HUES6 (cell line): ENCODE measurements around the gene PEX19.

Source experiments
- H3K27ac ChIP-seq: 2 replicates; pipeline ENCODE4 v1.7.0; 2013; ENCODE audit warnings: low read depth, mild to moderate bottlenecking, low read length, inconsistent platforms
- H3K27me3 ChIP-seq: 2 replicates; pipeline ENCODE4 v1.6.1; 2013; ENCODE audit warnings: low read length; ENCODE audit not compliant: control insufficient read depth, insufficient read depth
- H3K36me3 ChIP-seq: 2 replicates; pipeline ENCODE4 v1.6.1; 2013; ENCODE audit warnings: low read length; ENCODE audit not compliant: control insufficient read depth, insufficient read depth
- H3K4me1 ChIP-seq: 2 replicates; pipeline ENCODE4 v1.6.1; 2013; ENCODE audit warnings: low read length; ENCODE audit not compliant: control insufficient read depth, insufficient read depth
- H3K4me3 ChIP-seq: 2 replicates; pipeline ENCODE4 v1.5.1; 2013; ENCODE audit warnings: low read depth, low read length
- H3K9ac ChIP-seq: one replicate; pipeline ENCODE4 v1.6.1; 2013; ENCODE audit warnings: mild to moderate bottlenecking, low read length
- H3K9me3 ChIP-seq: 2 replicates; pipeline ENCODE4 v1.6.1; 2013; ENCODE audit warnings: low read depth, low read length; ENCODE audit not compliant: control insufficient read depth, insufficient read depth

Gene PEX19

DNA sequence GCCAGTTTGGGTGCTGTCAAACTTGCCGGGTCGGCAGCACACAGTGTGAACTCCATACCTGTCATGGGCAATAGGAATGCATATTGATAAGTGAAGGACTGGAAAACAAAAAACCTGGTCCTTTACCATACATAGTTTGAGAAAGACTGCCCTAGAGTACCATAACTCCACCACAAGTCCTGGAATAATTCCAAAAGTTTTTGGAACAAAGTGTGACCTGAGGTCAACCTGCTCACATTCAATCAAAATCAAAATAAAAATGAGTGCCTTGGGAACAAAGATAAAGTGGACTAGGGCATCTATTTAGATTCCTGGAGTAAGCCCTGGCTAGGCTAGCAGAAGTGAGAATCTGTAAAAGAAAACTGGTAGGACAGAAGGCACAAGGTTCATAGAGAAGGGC is 7.6 kb downstream of the PEX19 start:
- Histone ChIP-seq H3K27ac (no peak overlapping the region), H3K9ac (no peak overlapping the region), H3K9me3 (no peaks in the 10 kb centered on the region), H3K36me3 (peaks cover 54% of the 10 kb centered on the region), H3K4me3 (no peak overlapping the region), H3K4me1 (no peaks in the 10 kb centered on the region), H3K27me3 (no peaks in the 10 kb centered on the region)

GRCh38 chr1:160271025-160271424 is 13.9 kb downstream of the PEX19 start:
- no peak overlapping the region for H3K27ac ChIP-seq
- H3K4me1 ChIP-seq, result no peaks in the 10 kb centered on the region
- H3K9me3 ChIP-seq, result no peaks in the 10 kb centered on the region
- no peaks in the 10 kb centered on the region for H3K36me3 ChIP-seq
- H3K4me3 ChIP-seq, result no peak overlapping the region
- no peak overlapping the region for H3K9ac ChIP-seq
- H3K27me3 ChIP-seq, result no peaks in the 10 kb centered on the region

- Histone ChIP-seq H3K27ac (no peak overlapping the region), H3K4me3 (no peak overlapping the region), H3K36me3 (no peaks in the 10 kb centered on the region), H3K27me3 (0 out of 2 replicates have a peak, but pooled peaks cover 4% of the 10 kb centered on the region), H3K9ac (no peak overlapping the region), H3K4me1 (no peaks in the 10 kb centered on the region), H3K9me3 (no peaks in the 10 kb centered on the region)
Measured at GRCh38 chr1:160267284-160267991, 17.5 kb downstream of the PEX19 start.

DNA sequence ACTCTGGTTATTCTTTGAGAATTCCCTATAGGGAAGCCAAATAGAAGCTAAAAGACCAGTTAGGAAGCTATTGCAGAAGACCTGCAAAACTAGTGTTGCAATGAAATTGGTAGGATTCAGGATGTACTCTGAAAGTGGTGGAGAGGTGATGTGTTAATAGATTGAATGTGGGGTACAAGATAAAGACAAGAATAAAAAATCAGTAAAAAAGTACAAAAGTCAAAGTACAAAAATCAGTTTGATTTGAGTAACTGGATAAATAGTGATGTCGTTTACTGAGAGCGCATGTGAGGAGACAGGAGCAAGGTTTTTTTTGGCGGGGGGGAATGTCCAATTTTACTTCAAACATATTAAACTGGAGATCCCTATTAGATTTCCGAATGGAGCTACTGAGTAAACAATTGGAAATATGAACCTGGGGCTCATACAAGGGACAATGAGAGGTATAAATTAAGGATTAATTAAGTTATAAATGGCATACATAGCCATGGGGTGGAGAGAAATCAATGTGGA is 20.1 kb downstream of the PEX19 start:
- Histone ChIP-seq H3K4me3 (no peak overlapping the region), H3K27me3 (0 out of 2 replicates have a peak, but pooled peaks cover 4% of the 10 kb centered on the region), H3K27ac (no peak overlapping the region), H3K9ac (no peak overlapping the region), H3K36me3 (no peaks in the 10 kb centered on the region; the same call in 1 of the 2 replicates), H3K4me1 (peaks cover 12% of the 10 kb centered on the region), H3K9me3 (no peaks in the 10 kb centered on the region)

- no peaks in the 10 kb centered on the region for H3K9me3 ChIP-seq
- peaks cover 17% of the 10 kb centered on the region for H3K4me1 ChIP-seq
- H3K27ac ChIP-seq, result peak within 1 kb of the TSS; percentile 94
- H3K36me3 ChIP-seq, result peaks cover 7% of the 10 kb centered on the region; the same call in 1 of the 2 replicates
- H3K27me3 ChIP-seq, result 0 out of 2 replicates have a peak, but pooled peaks cover 4% of the 10 kb centered on the region
- H3K9ac ChIP-seq, result peak within 1 kb of the TSS; percentile 97
- peak within 1 kb of the TSS; percentile 93 for H3K4me3 ChIP-seq
Measured at GRCh38 chr1:160261893-160262794, 22.8 kb downstream of the PEX19 start, which contains the start of gene DCAF8. Gene DCAF8, minus strand, starts transcription at chr1:160262549. Its CDS starts 18,541 bp downstream, at chr1:160244008.

DNA sequence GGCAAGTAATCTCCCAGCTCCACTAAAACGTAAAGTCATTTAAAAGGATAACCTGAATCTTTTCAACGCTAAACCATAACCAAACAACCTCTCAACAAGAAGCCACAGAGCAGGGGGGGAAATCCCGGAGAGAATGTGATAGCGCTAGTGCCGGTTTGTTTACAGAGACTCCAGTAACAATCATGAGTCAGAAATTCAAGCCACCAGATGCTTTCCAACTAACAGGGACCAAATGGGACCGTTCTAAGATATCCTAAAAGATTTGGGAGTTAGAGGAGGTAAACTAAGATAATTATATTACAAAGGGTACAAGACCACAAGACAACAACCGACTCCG is 23.4 kb downstream of the PEX19 start:
- Histone ChIP-seq H3K36me3 (peaks cover 7% of the 10 kb centered on the region; the same call in 1 of the 2 replicates), H3K27ac (peak overlapping the region; percentile 94), H3K4me1 (peaks cover 17% of the 10 kb centered on the region), H3K27me3 (0 out of 2 replicates have a peak, but pooled peaks cover 4% of the 10 kb centered on the region), H3K9ac (peak overlapping the region; percentile 97), H3K4me3 (peak overlapping the region; percentile 93), H3K9me3 (no peaks in the 10 kb centered on the region)

DNA sequence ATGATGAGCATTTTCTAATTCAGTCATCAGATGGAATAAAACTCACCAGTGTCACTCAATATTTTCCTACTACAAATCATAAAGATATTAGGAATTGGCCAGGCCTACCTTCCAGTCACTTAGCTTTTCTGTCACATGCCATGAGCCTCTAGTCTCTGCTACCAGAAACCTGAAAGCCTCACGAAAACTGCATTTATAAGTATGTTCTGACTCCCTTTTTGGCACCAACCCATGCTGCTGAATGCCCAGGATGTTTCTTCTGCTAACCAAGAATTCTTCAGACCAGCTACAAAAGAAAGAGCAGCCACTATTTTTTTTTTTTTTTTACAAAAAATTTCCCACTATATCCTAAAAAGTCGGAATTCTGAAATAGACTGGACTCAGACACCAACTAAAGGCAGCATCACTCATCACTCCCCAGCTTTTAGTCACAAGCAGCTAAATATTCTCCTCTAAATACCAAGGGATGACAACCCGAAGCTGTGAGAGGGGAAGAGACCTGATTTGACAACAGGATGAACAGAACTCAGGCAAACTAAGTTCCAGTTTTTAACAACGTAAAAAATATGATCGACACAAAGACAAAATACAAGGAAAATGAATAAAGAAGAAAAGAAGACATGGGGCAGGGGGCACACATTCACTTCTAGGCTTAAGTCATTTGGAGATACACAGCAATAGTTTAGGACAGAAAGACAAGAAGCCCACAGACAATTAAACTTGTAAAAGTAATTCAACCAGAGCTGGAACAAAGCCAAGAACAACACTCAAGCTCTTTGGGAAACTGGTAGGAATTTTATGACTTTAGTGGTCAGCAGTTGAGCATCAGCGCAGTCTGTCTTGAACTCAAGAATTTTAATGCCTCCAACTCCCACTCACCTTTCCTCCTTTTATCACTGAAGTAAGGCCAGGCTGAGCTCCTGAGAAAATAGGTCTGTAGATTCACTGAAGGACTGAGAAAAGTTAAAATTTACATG is 24.2 kb downstream of the PEX19 start:
- Histone ChIP-seq H3K9me3 (no peaks in the 10 kb centered on the region), H3K4me1 (peaks cover 17% of the 10 kb centered on the region), H3K9ac (peak overlapping the region; percentile 51), H3K27me3 (0 out of 2 replicates have a peak, but pooled peaks cover 4% of the 10 kb centered on the region), H3K27ac (peak overlapping the region; percentile 94; the same call in 1 of the 2 replicates), H3K4me3 (peak overlapping the region; percentile 93), H3K36me3 (peaks cover 12% of the 10 kb centered on the region; the same call in 1 of the 2 replicates)

DNA sequence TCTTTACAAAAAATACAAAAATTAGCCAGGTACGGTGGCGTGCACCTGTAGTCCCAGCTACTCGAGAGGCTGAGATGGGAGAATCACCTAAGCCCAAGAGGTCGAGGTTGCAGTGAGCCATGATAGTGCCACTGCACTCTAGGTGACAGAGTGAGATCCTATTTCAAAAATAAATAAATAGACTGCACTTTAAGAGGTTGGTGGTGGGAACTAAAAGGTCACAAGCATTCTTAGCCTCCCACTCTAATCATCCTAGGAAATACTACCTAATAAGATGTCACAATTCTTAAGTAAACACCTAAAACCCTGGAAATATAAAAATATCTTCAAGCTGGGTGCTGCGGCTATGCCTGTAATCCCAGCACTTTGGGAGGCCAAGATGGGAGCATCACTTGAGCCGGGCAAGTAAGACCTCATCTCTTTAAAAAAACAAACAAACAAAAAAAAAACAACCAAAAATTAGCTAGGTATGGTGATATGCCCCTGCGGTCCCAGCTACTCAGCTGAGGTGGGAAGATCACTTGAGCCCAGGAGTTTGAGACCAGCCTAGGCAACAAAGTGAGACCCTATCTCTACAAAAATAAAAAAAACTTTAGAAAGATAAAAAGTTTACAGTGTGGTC is 26.6 kb downstream of the PEX19 start:
- H3K4me3 ChIP-seq, result no peak overlapping the region
- H3K27me3 ChIP-seq, result no peaks in the 10 kb centered on the region
- H3K27ac ChIP-seq, result no peak overlapping the region
- no peak overlapping the region for H3K9ac ChIP-seq
- H3K36me3 ChIP-seq, result peaks cover 19% of the 10 kb centered on the region; the same call in 1 of the 2 replicates
- no peaks in the 10 kb centered on the region for H3K9me3 ChIP-seq
- H3K4me1 ChIP-seq, result peaks cover 17% of the 10 kb centered on the region

- no peaks in the 10 kb centered on the region for H3K9me3 ChIP-seq
- no peak overlapping the region for H3K27ac ChIP-seq
- no peak overlapping the region for H3K4me3 ChIP-seq
- peak overlapping the region; percentile 5 for H3K9ac ChIP-seq
- H3K36me3 ChIP-seq, result peaks cover 19% of the 10 kb centered on the region; the same call in 1 of the 2 replicates
- H3K27me3 ChIP-seq, result no peaks in the 10 kb centered on the region
- peaks cover 17% of the 10 kb centered on the region for H3K4me1 ChIP-seq
Measured at GRCh38 chr1:160257411-160258015, 27.4 kb downstream of the PEX19 start.
